Smooth muscle cell (in vitro differentiated cells): ENCODE measurements around the gene TBX1. TPM values are rescaled to one million over a fixed set of nuclear protein-coding genes. Genes with fewer than 3 reads are reported as not detected.

Source experiments
- DNase-seq: peaks from one replicate; lab custom pipeline; 2025; ENCODE audit not compliant: unreplicated experiment; lab: John Stamatoyannopoulos, UW
- H2AFZ ChIP-seq: fragments of 200-600 bp; sonication (generic); 2 replicates; pipeline ENCODE4 v1.6.0; 2016; ENCODE audit warnings: antibody characterized with exemption, low read depth, mild to moderate bottlenecking
- H3F3A ChIP-seq: fragments of 200-600 bp; sonication (generic); 2 replicates; pipeline ENCODE4 v1.6.0; 2017; ENCODE audit warnings: antibody characterized with exemption, low read depth
- H3K27ac ChIP-seq: fragments of 200-600 bp; sonication (generic); 2 replicates; pipeline ENCODE4 v1.5.1; 2016; ENCODE audit warnings: low read depth, mild to moderate bottlenecking
- H3K27me3 ChIP-seq: fragments of 200-600 bp; sonication (generic); 2 replicates; pipeline ENCODE4 v1.6.1; 2016; ENCODE audit warnings: low read depth, mild to moderate bottlenecking
- H3K36me3 ChIP-seq: fragments of 200-600 bp; sonication (generic); 2 replicates; pipeline ENCODE4 v1.5.1; 2016; ENCODE audit warnings: low read depth
- H3K4me1 ChIP-seq: fragments of 200-600 bp; sonication (generic); 2 replicates; pipeline ENCODE4 v1.5.1; 2016; ENCODE audit warnings: low read depth
- H3K4me2 ChIP-seq: fragments of 200-600 bp; sonication (generic); 2 replicates; pipeline ENCODE4 v1.6.0; 2016; ENCODE audit warnings: mild to moderate bottlenecking
- H3K4me3 ChIP-seq: fragments of 200-600 bp; sonication (generic); 2 replicates; pipeline ENCODE4 v1.5.1; 2016; ENCODE audit warnings: mild to moderate bottlenecking
- H3K79me2 ChIP-seq: fragments of 200-600 bp; sonication (generic); 2 replicates; pipeline ENCODE4 v1.6.0; 2016; ENCODE audit warnings: low read depth, mild to moderate bottlenecking
- H3K9ac ChIP-seq: fragments of 200-600 bp; sonication (generic); 2 replicates; pipeline ENCODE4 v1.6.0; 2016; ENCODE audit warnings: low read depth
- H3K9me3 ChIP-seq: fragments of 200-600 bp; sonication (generic); replicated peaks from 2 replicates; pipeline ENCODE4 v1.5.1; 2016; ENCODE audit warnings: low read depth
- H4K20me1 ChIP-seq: fragments of 200-600 bp; sonication (generic); 2 replicates; pipeline ENCODE4 v1.6.0; 2016; ENCODE audit warnings: low read depth
- WGBS: methylation state at CpG from one replicate; pipeline ENCODE4 v1.1.7; 2016; ENCODE audit warnings: low lambda C conversion rate; 5-methylcytosine and 5-hydroxymethylcytosine counted together
- polyA plus RNA-seq: library from polyadenylated mRNA; unstranded; fragments of >200 nt; fragmentation: Nextera tagmentation; extraction: Ambion mirVana; gene quantifications from 2 replicates; pipeline ENCODE4 v1.2.1, GENCODE V29; 2016
- total RNA-seq: library from RNA; depleted of rRNA; stranded (reverse); fragments of >200 nt; gene quantifications from 2 replicates; pipeline ENCODE4 v1.2.3, GENCODE V29; 2014
- TF ChIP-seq, protein P1 (sequence below): fragments of 200-600 bp; sonication (generic); IDR thresholded peaks from 2 replicates; pipeline ENCODE4 v1.5.1; 2017; ENCODE audit warnings: borderline replicate concordance, mild to moderate bottlenecking, antibody characterized with exemption; ENCODE audit not compliant: insufficient read depth, poor library complexity, severe bottlenecking

Gene TBX1
- total and polyA plus RNA-seq, 2 experiments from 2014 or later: not detected

DNA sequence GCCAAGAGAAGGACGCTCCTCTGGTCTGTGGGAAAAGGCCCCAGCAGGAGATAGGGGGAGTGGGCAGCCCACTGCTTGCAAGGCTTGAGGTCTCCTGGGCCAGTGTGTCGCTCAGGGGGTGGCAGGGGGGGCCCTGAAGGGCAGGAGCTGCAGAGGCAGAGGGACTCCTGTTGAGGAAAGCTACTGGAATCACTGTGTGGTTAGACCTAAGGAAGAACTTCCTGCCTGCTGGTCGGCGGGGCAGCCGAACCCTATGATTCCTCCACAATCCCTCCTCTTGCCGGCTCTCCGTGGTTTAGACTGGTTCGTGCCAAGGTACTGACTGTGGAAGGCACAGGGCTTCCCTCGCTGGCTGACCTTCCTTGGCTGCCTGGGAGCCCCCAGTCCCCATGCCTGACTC, 31.1 kb upstream of the TBX1 start:
- Histone ChIP-seq H3K27ac (no peak overlapping the region), H3K4me1 (no peaks in the 10 kb centered on the region), H3K27me3 (peaks cover 16% of the 10 kb centered on the region), H3K36me3 (no peaks in the 10 kb centered on the region), H4K20me1 (no peaks in the 10 kb centered on the region), H3K4me3 (no peak overlapping the region), H3K4me2 (no peak overlapping the region), H3F3A (no peaks in the 10 kb centered on the region), H2AFZ (no peak overlapping the region), H3K9me3 (no peaks in the 10 kb centered on the region), H3K79me2 (no peaks in the 10 kb centered on the region), H3K9ac (no peak overlapping the region)
- DNase-seq: no peak
- TF ChIP-seq, protein P1, sequence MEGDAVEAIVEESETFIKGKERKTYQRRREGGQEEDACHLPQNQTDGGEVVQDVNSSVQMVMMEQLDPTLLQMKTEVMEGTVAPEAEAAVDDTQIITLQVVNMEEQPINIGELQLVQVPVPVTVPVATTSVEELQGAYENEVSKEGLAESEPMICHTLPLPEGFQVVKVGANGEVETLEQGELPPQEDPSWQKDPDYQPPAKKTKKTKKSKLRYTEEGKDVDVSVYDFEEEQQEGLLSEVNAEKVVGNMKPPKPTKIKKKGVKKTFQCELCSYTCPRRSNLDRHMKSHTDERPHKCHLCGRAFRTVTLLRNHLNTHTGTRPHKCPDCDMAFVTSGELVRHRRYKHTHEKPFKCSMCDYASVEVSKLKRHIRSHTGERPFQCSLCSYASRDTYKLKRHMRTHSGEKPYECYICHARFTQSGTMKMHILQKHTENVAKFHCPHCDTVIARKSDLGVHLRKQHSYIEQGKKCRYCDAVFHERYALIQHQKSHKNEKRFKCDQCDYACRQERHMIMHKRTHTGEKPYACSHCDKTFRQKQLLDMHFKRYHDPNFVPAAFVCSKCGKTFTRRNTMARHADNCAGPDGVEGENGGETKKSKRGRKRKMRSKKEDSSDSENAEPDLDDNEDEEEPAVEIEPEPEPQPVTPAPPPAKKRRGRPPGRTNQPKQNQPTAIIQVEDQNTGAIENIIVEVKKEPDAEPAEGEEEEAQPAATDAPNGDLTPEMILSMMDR: no peak
- WGBS: 89% methylated on average over 9 of the region's 9 CpGs

DNA sequence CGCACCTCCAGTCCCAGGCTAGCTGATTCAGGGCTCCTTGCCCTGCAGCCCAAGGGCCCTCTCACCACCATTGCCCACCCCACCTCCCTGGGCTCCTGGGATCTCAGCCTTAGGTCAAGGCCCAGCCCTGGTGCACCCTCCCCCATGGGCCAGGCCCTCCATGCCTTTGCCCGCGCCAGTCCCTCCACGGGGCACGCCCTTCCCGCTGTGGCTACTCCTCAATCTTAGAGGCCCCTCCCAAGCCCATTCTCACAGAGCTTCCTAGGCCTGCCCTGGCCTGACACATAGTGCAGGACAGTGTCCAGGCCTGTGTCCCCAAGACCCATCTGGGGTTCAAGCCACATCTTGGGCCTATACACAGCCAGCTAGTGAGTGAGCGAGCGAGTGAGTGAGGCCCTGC, 30.4 kb upstream of the TBX1 start:
- Histone ChIP-seq H3K4me1 (no peaks in the 10 kb centered on the region), H3K4me2 (no peak overlapping the region), H3K9me3 (no peaks in the 10 kb centered on the region), H3K36me3 (no peaks in the 10 kb centered on the region), H3K27me3 (peaks cover 13% of the 10 kb centered on the region), H3K9ac (no peak overlapping the region), H3F3A (no peaks in the 10 kb centered on the region), H3K27ac (no peak overlapping the region), H3K79me2 (no peaks in the 10 kb centered on the region), H2AFZ (peak overlapping the region; percentile 55), H3K4me3 (no peak overlapping the region), H4K20me1 (no peaks in the 10 kb centered on the region)
- 98% methylated on average over 8 of the region's 8 CpGs for WGBS
- TF ChIP-seq, protein P1: no peak
- DNase-seq: no peak

DNA sequence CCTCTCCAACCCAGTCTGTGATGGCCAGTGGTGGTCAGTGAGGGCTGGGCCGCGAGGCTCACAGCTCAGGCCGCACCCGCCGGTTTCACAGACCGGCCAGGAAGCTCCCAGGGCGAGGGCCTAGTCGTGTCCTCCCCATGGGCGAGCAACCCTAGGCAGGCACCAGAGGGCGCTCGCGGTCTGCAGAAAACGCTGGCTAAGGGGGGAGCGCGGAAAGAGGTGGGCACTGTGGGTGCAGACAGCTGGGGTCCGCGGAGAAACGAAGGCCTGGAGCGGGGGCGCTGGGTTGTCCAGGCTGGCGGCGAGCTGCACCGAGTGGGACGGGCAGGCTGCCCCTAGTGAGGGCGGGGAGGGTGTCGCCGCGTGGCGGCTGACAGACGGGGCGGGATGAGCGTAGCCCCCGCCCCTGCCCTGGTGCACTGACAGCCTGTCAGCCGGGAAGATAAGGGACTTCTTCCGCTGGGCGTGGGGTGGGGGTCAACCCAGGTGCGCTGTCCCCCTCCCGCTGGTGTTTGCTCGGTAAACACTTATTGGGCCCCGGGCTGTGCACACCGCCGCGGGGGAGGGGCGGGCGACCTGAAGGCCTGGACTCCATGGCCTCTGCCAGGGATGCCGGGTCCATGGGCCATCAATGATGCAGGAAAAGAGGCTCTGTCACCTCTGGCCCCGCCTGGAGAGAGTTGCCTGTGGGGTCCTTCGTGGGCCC, 29.8 kb upstream of the TBX1 start:
- TF ChIP-seq, protein P1: peak; percentile 97
- no peak overlapping the region for H3K9ac ChIP-seq
- H3K27me3 ChIP-seq: peaks cover 10% of the 10 kb centered on the region

More for the DNA sequence above, 29.8 kb upstream of the TBX1 start:
- H3F3A ChIP-seq: no peaks in the 10 kb centered on the region
- no peaks in the 10 kb centered on the region for H3K9me3 ChIP-seq
- no peaks in the 10 kb centered on the region for H3K79me2 ChIP-seq
- H3K4me2 ChIP-seq: peak overlapping the region; percentile 82
- H3K36me3 ChIP-seq: no peaks in the 10 kb centered on the region
- H2AFZ ChIP-seq: peak overlapping the region; percentile 55
- no peaks in the 10 kb centered on the region for H4K20me1 ChIP-seq
- H3K4me1 ChIP-seq: no peaks in the 10 kb centered on the region
- H3K4me3 ChIP-seq: peak overlapping the region; percentile 45
- H3K27ac ChIP-seq: no peak overlapping the region
- peak; percentile 63 for DNase-seq
- 16% methylated on average over 37 of the region's 48 CpGs for WGBS
